EL (cell line): ENCODE measurements around the gene DOP1B.

ENCODE experiments used
- DNase-seq: peaks from one replicate; pipeline ENCODE4 v3.0.0-alpha.2; 2016

DOP1B gene

GRCh38 chr21:36205962-36206361, 49.3 kb downstream of the DOP1B start:
- peak; percentile 27 for DNase-seq
